WTC11 (cell line): Measurements from ENCODE around the gene TMEM120A. TPM values are rescaled to one million over a fixed set of nuclear protein-coding genes. Genes with fewer than 3 reads are reported as not detected.
"Not testable (repeated sequence)": the region's sequence is repeated elsewhere in the genome, so short reads cannot be mapped to it uniquely, and the experiment has no call there.

Experiments
- ATAC-seq: fragments of 200-7000 bp; cut with Tn5 transposase; 2 replicates; pipeline ENCODE4 v1.10.0; 2021; ENCODE audit warnings: mild to moderate bottlenecking, moderate library complexity
- CTCF ChIA-PET: fragments of 300-600 bp; sonication (Branson Sonifier 250); formaldehyde crosslinking; loops from one replicate; lab custom pipeline; 2021; ENCODE audit warnings: antibody characterized with exemption; lab: Charles Lee
- POLR2A ChIA-PET: fragments of 350-600 bp; sonication (Branson Sonifier 250); formaldehyde crosslinking; loops from one replicate; lab custom pipeline; 2021; ENCODE audit warnings: antibody characterized with exemption; lab: Charles Lee
- DNase-seq: peaks from one replicate; pipeline ENCODE4 v3.0.0; 2021; ENCODE audit warnings: low spot score
- H3K27ac Mint-ChIP-seq: 2 replicates; pipeline ENCODE4 v1.8.0; 2021; ENCODE audit warnings: mixed read lengths
- H3K27me3 Mint-ChIP-seq: 2 replicates; pipeline ENCODE4 v1.8.0; 2021; ENCODE audit warnings: low read depth, mild to moderate bottlenecking, moderate library complexity, mixed read lengths
- H3K36me3 Mint-ChIP-seq: 2 replicates; pipeline ENCODE4 v1.8.0; 2021; ENCODE audit warnings: mixed read lengths
- H3K4me1 Mint-ChIP-seq: 2 replicates; pipeline ENCODE4 v1.8.0; 2022; ENCODE audit warnings: mixed read lengths
- H3K4me3 Mint-ChIP-seq: 2 replicates; pipeline ENCODE4 v1.8.0; 2021; ENCODE audit warnings: mild to moderate bottlenecking, moderate library complexity, mixed read lengths
- H3K9me3 Mint-ChIP-seq: 2 replicates; pipeline ENCODE4 v1.8.0; 2021; ENCODE audit warnings: mixed read lengths
- FOXP4 ChIP-seq: sonication (generic); formaldehyde crosslinking; IDR thresholded peaks from 2 replicates; pipeline ENCODE4 v1.8.0; 2022; ENCODE audit warnings: mild to moderate bottlenecking, missing genetic modification reagents
- HMGA2 ChIP-seq: fragments of 250-450 bp; sonication (Bioruptor Pico); IDR thresholded peaks from 2 replicates; pipeline ENCODE4 v1.4.0; 2021; ENCODE audit warnings: mild to moderate bottlenecking, moderate library complexity
- IRF1 ChIP-seq: sonication (generic); formaldehyde crosslinking; IDR thresholded peaks from 2 replicates; pipeline ENCODE4 v1.8.0; 2023; ENCODE audit warnings: missing genetic modification reagents
- IRF2 ChIP-seq: sonication (generic); formaldehyde crosslinking; IDR thresholded peaks from 2 replicates; pipeline ENCODE4 v1.8.0; 2022; ENCODE audit warnings: low read depth, missing genetic modification reagents, borderline replicate concordance
- JAZF1 ChIP-seq: fragments of 250-450 bp; sonication (Bioruptor Pico); IDR thresholded peaks from 2 replicates; pipeline ENCODE4 v1.9.0; 2021; ENCODE audit warnings: moderate library complexity, mild to moderate bottlenecking, inconsistent platforms
- MAX ChIP-seq: sonication (generic); formaldehyde crosslinking; IDR thresholded peaks from 2 replicates; pipeline ENCODE4 v1.8.0; 2022; ENCODE audit warnings: mild to moderate bottlenecking, missing genetic modification reagents
- NFYB ChIP-seq: sonication (generic); formaldehyde crosslinking; conservative IDR thresholded peaks from 2 replicates; pipeline ENCODE4 v1.8.0; 2022; ENCODE audit warnings: low read depth, missing genetic modification reagents
- NR2C2 ChIP-seq: sonication (generic); formaldehyde crosslinking; IDR thresholded peaks from 2 replicates; pipeline ENCODE4 v1.8.0; 2022; ENCODE audit warnings: mild to moderate bottlenecking, missing genetic modification reagents
- RELA ChIP-seq: sonication (generic); formaldehyde crosslinking; IDR thresholded peaks from 2 replicates; pipeline ENCODE4 v1.8.1; 2022; ENCODE audit warnings: missing genetic modification reagents, mild to moderate bottlenecking, borderline replicate concordance
- SMAD3 ChIP-seq: sonication (generic); formaldehyde crosslinking; IDR thresholded peaks from 2 replicates; pipeline ENCODE4 v1.8.0; 2022; ENCODE audit warnings: missing genetic modification reagents, mild to moderate bottlenecking, borderline replicate concordance
- TP53 ChIP-seq: sonication (generic); formaldehyde crosslinking; IDR thresholded peaks from 2 replicates; pipeline ENCODE4 v1.8.1; 2023; ENCODE audit warnings: mild to moderate bottlenecking, missing genetic modification reagents
- ZBTB21 ChIP-seq: sonication (generic); formaldehyde crosslinking; IDR thresholded peaks from 2 replicates; pipeline ENCODE4 v1.8.1; 2023; ENCODE audit warnings: mild to moderate bottlenecking, missing genetic modification reagents, borderline replicate concordance
- ZNF219 ChIP-seq: sonication (generic); formaldehyde crosslinking; IDR thresholded peaks from 2 replicates; pipeline ENCODE4 v1.8.0; 2023; ENCODE audit warnings: missing genetic modification reagents, mild to moderate bottlenecking, borderline replicate concordance
- ZNF416 ChIP-seq: fragments of 250-450 bp; sonication (Bioruptor Pico); IDR thresholded peaks from 2 replicates; pipeline ENCODE4 v1.9.0; 2021; ENCODE audit warnings: mild to moderate bottlenecking, inconsistent platforms
- ZNF423 ChIP-seq: fragments of 250-450 bp; sonication (Bioruptor Pico); IDR thresholded peaks from 2 replicates; pipeline ENCODE4 v2.1.2; 2022; ENCODE audit warnings: mild to moderate bottlenecking, moderate library complexity
- ZNF425 ChIP-seq: fragments of 250-450 bp; sonication (Bioruptor Pico); conservative IDR thresholded peaks from 2 replicates; pipeline ENCODE4 v1.9.0; 2021; ENCODE audit warnings: mild to moderate bottlenecking
- ZNF512 ChIP-seq: sonication (generic); formaldehyde crosslinking; IDR thresholded peaks from 2 replicates; pipeline ENCODE4 v1.8.1; 2022; ENCODE audit warnings: missing genetic modification reagents, borderline replicate concordance
- ZNF671 ChIP-seq: fragments of 250-450 bp; sonication (Bioruptor Pico); IDR thresholded peaks from 2 replicates; pipeline ENCODE4 v1.8.0; 2021; ENCODE audit warnings: mild to moderate bottlenecking
- total RNA-seq: library from RNA; stranded (reverse); gene quantifications from 3 replicates; pipeline ENCODE4 v1.2.3, GENCODE V29; 2021

The TMEM120A gene
- total RNA-seq, 1 experiment from 2014 or later: 21.9 TPM

GRCh38 chr7:76008156-76008687 is 13.8 kb upstream of the TMEM120A start:
- peaks cover 5% of the 10 kb centered on the region; the same call in 1 of the 2 replicates for H3K36me3 Mint-ChIP-seq
- POLR2A ChIA-PET: interaction anchor here (0.6 kb wide), 1 partner anchor 168 kb away, joined by 3 read pairs; no protein-coding TSS in a partner anchor
- CTCF ChIA-PET: interaction anchor here (0.7 to 0.8 kb wide), 2 partner anchors 42 to 199 kb away, joined by 3 to 4 read pairs; no protein-coding TSS in a partner anchor
- TF ChIP-seq NR2C2 (CRISPR knock-in tag) (no peak), ZNF425 (CRISPR knock-in tag) (no peak), ZNF219 (CRISPR knock-in tag) (no peak), TP53 (CRISPR knock-in tag) (no peak), IRF2 (CRISPR knock-in tag) (no peak), ZBTB21 (CRISPR knock-in tag) (no peak), NFYB (CRISPR knock-in tag) (no peak), ZNF416 (CRISPR knock-in tag) (no peak), JAZF1 (CRISPR knock-in tag) (no peak)
- H3K27ac Mint-ChIP-seq: peak overlapping the region; percentile 61
- H3K9me3 Mint-ChIP-seq: no peaks in the 10 kb centered on the region
- ATAC-seq: no peak
- H3K4me1 Mint-ChIP-seq: 0 out of 2 replicates have a peak, but pooled peaks cover 2% of the 10 kb centered on the region
- DNase-seq: no peak
- H3K4me3 Mint-ChIP-seq: no peak overlapping the region
- no peaks in the 10 kb centered on the region for H3K27me3 Mint-ChIP-seq

- ATAC-seq, CTCF ChIA-PET: not testable (repeated sequence)
Observed at GRCh38 chr7:76005004-76005403, 10.6 kb upstream of the TMEM120A start.

GRCh38 chr7:76003351-76003750 is 9.0 kb upstream of the TMEM120A start:
- Mint-ChIP-seq H3K36me3 (peaks cover 10% of the 10 kb centered on the region), H3K4me3 (no peak overlapping the region), H3K27ac (no peak overlapping the region), H3K27me3 (no peaks in the 10 kb centered on the region), H3K9me3 (no peaks in the 10 kb centered on the region), H3K4me1 (0 out of 2 replicates have a peak, but pooled peaks cover 2% of the 10 kb centered on the region)
- TF ChIP-seq IRF1 (CRISPR knock-in tag): no peak
- TF ChIP-seq ZNF423 (CRISPR knock-in tag): no peak
- no peak for TF ChIP-seq ZNF671 (CRISPR knock-in tag)
- no peak for ATAC-seq
- no peak for DNase-seq
- CTCF ChIA-PET: interaction anchor here (0.8 to 1.0 kb wide), 2 partner anchors 17 to 260 kb away, joined by 3 to 4 read pairs; no protein-coding TSS in a partner anchor
- POLR2A ChIA-PET: no interaction called here

More at GRCh38 chr7:76005004-76005403, 10.6 kb upstream of the TMEM120A start:
- H3K9me3 Mint-ChIP-seq, POLR2A ChIA-PET, H3K27me3 Mint-ChIP-seq, H3K4me1 Mint-ChIP-seq, H3K27ac Mint-ChIP-seq, H3K4me3 Mint-ChIP-seq, DNase-seq, H3K36me3 Mint-ChIP-seq: not testable (repeated sequence)
- TF ChIP-seq HMGA2 (CRISPR knock-in tag): peak; percentile 90

GRCh38 chr7:76002822-76003221 is 8.4 kb upstream of the TMEM120A start:
- Mint-ChIP-seq H3K4me3 (no peak overlapping the region), H3K27ac (no peak overlapping the region), H3K4me1 (no peaks in the 10 kb centered on the region), H3K9me3 (no peaks in the 10 kb centered on the region), H3K36me3 (peaks cover 10% of the 10 kb centered on the region), H3K27me3 (no peaks in the 10 kb centered on the region)
- POLR2A ChIA-PET: no interaction called here
- ATAC-seq (no peak), DNase-seq (no peak)
- CTCF ChIA-PET: interaction anchor here (1.0 kb wide), 1 partner anchor 17 kb away, joined by 4 read pairs; no protein-coding TSS in a partner anchor
- TF ChIP-seq RELA (CRISPR knock-in tag): no peak
- no peak for TF ChIP-seq MAX (CRISPR knock-in tag)
- no peak for TF ChIP-seq ZNF671 (CRISPR knock-in tag)
- TF ChIP-seq ZNF512 (CRISPR knock-in tag): no peak
- no peak for TF ChIP-seq ZNF416 (CRISPR knock-in tag)
- no peak for TF ChIP-seq FOXP4 (CRISPR knock-in tag)
- TF ChIP-seq SMAD3: no peak
